ENCODE data around the gene PRKAG2.

- TF ChIP-seq CTCF (IDR thresholded peaks at IDR 0.05; ENCODE audit: control extremely low read depth in 1 of 3, insufficient read depth in 1 of 3, low read depth in 1 of 3, low read length in 3 of 3) = no peak
- TF ChIP-seq, protein P1, sequence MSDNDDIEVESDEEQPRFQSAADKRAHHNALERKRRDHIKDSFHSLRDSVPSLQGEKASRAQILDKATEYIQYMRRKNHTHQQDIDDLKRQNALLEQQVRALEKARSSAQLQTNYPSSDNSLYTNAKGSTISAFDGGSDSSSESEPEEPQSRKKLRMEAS (IDR thresholded peaks at IDR 0.05) = no peak
- TF ChIP-seq SP2 (IDR thresholded peaks at IDR 0.05; ENCODE audit: low read length) = no peak
Measured at GRCh38 chr7:151813997-151814396, 62.9 kb downstream of the PRKAG2 start.

Measured in H1 (cell line).